GM21576 (cell line): ENCODE results near the gene DDAH2.
"Not testable (repeated sequence)": the region's sequence is repeated elsewhere in the genome, so short reads cannot be mapped to it uniquely, and the experiment has no call there.

Experiments
- ATAC-seq: cut with Tn5 transposase; IDR thresholded peaks from one replicate; pipeline ENCODE4 v1.9.1; 2021; ENCODE audit warnings: mild to moderate bottlenecking, moderate library complexity; ENCODE audit not compliant: unreplicated experiment

DDAH2 gene

GRCh38 chr6:31715022-31715958 lies 13.8 kb downstream of the DDAH2 start, which contains the start of gene LY6G6D:
Gene LY6G6D (plus strand): TSS chr6:31715348. CDS start chr6:31715356, 8 bp downstream.
- ATAC-seq: no peak

GRCh38 chr6:31713991-31714684 lies 15.0 kb downstream of the DDAH2 start:
- no peak for ATAC-seq

- no peak for ATAC-seq
Measured at GRCh38 chr6:31713465-31713864, 15.6 kb downstream of the DDAH2 start.

DNA sequence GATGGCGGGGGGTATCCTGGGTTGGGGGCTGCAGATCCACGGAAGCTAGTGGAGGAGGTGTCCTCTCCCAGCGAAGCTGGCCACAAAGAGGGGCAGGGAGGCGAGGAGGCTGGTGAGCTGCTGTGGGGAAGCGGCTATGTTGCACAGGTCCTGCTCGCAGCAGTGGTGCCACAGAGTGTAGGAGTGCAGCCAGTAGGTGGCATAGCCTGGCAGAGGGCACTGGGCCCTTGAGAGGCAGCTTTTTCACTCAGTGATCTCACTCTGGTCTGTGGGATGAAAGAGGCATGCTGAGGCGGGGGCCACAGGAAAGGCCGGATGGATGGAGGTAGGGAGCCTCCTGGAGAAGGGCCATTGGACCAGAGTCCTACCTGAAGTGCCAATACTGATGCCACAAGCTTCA lies 16.8 kb downstream of the DDAH2 start:
- no peak for ATAC-seq

- ATAC-seq: no peak
Measured at GRCh38 chr6:31711233-31711632, 17.9 kb downstream of the DDAH2 start.

DNA sequence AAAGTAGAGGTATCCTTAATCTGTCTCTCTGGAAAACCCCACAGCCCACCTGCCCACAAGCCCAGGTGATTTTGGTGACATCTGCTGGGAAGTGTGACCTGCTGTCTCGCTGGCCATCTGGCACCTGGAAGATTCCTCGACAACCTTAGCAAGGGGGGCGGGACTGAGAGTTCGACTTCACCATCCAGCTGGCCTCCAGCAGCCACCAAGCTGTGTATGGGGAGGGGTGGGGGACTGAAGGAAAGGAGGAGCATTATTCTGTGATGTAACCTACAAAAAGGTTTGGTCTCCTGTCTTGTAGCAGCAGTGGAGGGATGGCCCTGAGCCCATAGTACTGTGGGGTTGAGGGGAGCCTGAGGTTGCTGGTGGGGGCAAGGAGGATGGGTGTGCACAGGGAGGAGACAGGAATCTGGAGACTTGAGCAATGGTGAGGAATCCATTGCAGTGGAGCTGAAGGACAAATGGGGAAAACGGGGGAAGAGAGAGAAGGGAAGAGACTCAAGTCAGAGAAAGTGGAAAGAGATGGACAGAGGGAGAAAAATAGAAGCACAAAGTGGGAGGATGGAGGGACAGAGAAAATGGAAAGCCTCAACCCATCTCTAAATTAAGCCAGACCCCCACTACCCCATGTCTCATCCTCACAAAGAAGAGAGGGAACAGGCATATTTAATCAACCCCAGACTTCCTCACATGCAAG lies 18.4 kb downstream of the DDAH2 start:
- no peak for ATAC-seq

DNA sequence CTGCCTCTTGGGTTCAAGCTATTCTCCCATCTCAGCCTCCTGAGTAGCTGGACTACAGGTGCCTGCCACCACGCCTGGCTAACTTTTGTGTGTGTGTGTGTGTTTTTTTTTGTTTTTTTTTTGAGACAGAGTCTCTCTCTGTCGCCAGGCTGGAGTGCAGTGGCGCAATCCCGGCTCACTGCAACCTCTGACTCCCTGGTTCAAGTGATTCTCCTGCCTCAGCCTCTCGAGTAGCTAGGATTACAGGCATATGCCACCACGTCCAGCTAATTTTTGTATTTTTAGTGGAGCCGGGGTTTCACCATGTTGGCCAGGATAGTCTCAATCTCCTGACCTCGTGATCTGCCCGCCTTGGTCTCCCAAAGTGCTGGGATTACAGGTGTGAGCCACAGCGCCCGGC lies 19.9 kb downstream of the DDAH2 start:
- not testable (repeated sequence) for ATAC-seq

- no peak for ATAC-seq
Measured at GRCh38 chr6:31708224-31708623, 20.9 kb downstream of the DDAH2 start.

- ATAC-seq: no peak
Measured at GRCh38 chr6:31707701-31708100, 21.4 kb downstream of the DDAH2 start.

DNA sequence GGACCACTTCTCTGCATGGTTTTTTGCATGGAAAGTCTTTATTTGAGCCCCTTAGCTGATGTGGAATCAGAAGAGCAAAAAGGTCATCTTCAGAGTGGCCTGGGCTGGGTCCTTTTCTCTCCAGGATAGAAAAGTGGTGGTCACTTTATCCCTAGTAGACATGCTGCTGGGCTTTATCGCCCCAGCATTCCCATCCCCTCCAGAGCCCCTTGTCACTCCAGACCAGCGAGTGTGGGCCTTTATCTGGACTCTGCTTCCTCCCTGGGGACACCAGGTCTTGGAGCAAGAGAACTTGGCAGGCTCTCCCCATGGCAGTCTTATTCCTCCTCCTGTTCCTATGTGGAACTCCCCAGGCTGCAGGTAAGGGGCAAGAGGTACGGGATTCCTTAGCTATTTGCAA lies 22.5 kb downstream of the DDAH2 start, which contains the start of gene LY6G6F:
Gene LY6G6F (plus strand): TSS at position 268 of the 400 bp plus-strand sequence. CDS start 41 bp downstream, at position 309.
- ATAC-seq: no peak

DNA sequence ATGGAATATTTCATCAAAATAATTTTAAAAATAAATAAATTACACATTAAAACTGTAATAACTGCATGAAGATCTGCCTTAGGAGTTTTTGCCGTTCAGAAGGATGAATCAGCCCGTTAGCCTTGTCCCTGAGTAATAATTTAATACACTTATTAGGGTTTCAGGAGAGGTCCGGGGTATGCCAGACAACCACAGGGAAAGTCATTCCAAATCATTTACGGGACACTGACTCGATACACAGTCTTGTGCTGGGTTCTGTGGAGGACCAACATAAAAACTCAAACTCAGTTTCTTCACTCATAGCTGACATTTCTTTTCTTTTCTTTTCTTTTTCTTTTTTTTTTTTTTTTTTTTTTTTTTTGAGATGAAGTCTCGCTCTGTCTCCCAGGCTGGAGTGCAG lies 23.2 kb downstream of the DDAH2 start:
- no peak for ATAC-seq

GRCh38 chr6:31702819-31703716 lies 26.0 kb downstream of the DDAH2 start, which contains the start of gene ABHD16A:
Gene ABHD16A (minus strand): TSS chr6:31703324. CDS start chr6:31703281, 43 bp downstream.
- peak; percentile 82 for ATAC-seq

GRCh38 chr6:31702405-31702818 lies 26.7 kb downstream of the DDAH2 start:
- no peak for ATAC-seq

GRCh38 chr6:31701666-31702404 lies 27.3 kb downstream of the DDAH2 start:
- no peak for ATAC-seq

DNA sequence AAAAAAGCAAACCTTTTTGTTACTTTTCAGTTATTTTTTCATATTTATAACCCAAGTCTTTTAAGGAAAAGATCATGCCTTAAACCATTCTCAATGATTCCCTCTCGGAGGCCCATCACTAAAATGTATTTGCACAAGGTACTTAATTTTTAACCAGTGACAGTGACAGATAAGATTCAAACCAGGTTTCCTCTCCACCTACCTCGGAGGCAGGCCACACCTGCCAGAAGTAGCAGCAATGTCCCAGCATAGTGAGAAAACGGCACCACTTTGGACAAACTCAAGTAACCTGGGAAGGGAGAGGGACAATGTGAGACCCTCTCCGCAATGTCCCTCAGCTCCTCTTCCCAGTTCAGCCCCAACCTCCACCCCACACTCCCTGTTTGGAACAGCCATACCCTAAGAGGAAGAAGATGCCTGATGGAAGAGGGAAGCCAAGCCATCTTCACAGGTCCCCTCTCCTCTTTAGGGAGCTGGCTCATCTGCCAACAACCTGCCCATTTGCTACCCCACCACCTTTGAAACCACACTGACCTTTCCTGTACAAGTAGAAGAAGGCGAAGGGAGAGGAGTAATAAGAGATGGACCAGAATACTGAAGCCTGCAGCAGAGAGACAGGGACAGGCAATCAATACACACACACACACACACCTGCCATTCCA lies 28.2 kb downstream of the DDAH2 start:
- ATAC-seq: no peak

- ATAC-seq: no peak
Measured at GRCh38 chr6:31697555-31697954, 31.5 kb downstream of the DDAH2 start.

- no peak for ATAC-seq
Measured at GRCh38 chr6:31693535-31693934, 35.6 kb downstream of the DDAH2 start.

DNA sequence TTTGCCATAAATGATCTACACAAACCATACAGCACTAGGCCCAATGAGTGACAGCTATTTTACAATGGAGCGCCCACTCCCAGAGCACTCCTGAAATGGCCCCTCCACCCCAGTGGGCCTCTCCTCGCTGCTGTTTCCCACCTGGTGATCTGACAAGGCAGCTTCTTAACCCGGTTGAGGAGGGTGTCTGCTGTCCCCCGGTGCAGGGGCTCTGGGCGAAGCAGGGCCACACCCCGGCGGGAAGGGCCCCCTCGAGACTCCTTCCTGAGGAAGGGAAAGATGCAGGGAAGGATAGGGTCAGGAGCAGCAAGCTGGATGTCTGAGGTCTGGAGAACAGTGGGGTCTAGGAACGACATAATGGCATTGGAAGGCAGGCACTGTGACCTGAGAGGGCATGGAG lies 36.2 kb downstream of the DDAH2 start:
- no peak for ATAC-seq

DNA sequence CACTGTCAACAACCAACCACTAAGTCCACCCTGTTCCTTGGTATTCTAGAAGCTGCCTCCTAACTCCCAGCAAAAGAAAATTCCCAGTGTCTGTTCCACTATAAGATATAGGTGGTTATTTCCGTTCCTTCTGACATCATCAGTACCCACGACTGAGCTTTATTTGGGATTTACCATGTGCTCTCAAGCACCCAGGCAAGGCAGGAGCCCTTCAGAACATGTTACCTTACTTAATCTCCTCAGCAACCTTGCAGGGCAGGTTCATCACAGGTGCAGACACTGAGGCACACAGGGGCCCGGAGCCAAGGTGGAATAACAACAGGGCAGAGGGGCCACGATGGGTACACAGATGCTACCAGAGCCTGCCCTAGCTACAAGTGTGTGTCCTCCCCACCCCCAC lies 36.7 kb downstream of the DDAH2 start:
- ATAC-seq: no peak
